Retina (tissue), 1 donor: ENCODE results near the gene ECI1.
"Not testable (repeated sequence)": the region's sequence is repeated elsewhere in the genome, so short reads cannot be mapped to it uniquely, and the experiment has no call there.

ENCODE experiments used
- DNase-seq: peaks from one replicate; pipeline ENCODE4 v3.0.0-alpha.2; 2016

ECI1 gene

DNA sequence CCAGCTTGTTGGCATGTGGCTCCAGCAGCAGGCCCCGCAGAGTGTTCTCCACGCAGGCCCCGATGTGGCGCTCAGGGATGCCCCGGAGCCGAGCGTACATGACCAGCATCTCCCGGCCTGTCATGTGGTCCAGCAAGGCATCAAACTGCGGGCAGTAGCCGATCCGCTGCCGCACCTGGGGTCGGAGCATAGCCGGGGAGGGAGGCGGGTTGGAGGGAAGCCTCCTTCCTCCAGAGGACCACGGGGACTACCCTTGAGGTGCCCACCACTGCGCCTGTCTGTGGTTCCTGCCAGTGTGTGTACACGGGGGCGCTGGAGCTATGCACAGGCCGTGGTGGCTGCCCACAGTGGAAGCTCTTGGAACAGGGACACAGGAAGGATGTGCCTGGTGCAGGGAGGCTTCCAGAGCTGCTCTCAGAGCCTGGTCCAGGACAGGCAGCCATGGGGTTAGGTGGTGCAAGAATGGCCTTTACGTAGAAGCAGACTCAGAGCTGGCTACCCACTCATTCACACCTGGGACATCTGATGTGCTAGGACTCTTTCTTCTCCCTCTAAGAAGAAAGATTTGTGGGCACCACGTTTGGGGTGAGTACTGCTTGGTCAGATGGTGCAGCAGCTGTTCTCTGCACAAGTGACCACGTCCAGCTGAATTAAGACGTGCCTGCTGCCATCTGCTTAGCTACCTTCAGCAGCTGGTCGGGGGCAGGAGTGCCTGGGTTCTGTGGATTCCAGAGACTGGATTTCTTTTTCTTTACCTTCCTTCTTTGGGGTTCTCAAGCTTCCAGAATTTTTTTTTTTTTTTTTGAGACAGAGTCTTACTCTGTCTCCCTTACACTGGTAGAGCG, 27.8 kb upstream of the ECI1 start:
- DNase-seq: no peak

DNA sequence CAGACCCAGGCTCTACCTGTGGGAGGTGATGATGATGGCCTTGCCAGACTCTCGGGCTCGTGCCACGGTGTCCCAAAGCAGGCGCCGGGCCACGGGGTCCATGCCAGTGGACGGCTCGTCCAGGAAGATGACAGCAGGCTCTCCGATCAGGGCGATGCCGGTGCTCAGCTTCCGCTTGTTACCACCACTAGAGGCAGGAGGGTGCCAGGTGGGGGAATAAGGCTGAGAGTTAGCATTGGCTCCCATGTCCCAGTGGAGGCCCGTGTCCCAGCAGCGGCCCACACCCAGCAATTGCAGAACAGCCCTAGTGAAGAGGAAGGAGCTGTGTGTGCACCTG, 26.9 kb upstream of the ECI1 start:
- DNase-seq: no peak

DNA sequence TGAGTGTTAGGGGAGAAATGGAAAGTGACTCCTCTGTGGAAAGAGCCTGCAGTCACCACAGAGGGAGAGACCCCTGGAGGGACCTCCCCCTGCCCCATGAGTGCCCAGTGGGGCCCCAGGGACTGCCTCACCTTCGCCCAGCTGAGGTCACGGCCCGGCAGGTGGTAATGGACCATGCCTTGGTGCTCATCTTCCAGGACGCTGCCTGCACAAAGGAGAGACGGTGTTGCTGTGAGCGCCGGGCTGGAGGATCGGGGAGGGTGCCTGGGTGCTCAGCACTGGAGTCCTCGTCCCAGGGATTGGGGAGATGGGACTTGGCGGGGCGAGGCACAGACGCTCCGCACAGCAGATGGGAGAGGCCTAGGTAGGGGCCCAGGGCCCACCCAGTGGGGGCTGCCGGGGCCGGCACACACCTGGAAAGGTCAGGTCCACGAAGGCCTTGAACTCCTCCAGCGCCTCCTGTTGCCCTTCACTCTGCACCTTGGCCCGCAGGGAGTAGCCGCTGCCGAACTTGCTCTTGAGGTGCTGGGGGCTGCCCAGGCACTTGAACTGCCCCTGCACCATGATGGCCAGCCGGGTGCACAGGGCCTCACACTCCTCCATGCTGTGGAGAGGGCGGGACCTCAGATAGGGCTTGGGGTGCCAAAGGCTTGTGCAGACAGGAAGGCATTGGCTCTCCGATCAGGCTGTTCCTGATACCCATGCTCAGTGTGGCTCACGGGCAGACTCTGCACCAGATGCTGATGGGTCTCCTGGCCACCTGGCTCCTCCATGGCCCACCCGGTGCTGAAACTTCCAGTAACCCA, 26.3 kb upstream of the ECI1 start:
- DNase-seq: no peak

DNA sequence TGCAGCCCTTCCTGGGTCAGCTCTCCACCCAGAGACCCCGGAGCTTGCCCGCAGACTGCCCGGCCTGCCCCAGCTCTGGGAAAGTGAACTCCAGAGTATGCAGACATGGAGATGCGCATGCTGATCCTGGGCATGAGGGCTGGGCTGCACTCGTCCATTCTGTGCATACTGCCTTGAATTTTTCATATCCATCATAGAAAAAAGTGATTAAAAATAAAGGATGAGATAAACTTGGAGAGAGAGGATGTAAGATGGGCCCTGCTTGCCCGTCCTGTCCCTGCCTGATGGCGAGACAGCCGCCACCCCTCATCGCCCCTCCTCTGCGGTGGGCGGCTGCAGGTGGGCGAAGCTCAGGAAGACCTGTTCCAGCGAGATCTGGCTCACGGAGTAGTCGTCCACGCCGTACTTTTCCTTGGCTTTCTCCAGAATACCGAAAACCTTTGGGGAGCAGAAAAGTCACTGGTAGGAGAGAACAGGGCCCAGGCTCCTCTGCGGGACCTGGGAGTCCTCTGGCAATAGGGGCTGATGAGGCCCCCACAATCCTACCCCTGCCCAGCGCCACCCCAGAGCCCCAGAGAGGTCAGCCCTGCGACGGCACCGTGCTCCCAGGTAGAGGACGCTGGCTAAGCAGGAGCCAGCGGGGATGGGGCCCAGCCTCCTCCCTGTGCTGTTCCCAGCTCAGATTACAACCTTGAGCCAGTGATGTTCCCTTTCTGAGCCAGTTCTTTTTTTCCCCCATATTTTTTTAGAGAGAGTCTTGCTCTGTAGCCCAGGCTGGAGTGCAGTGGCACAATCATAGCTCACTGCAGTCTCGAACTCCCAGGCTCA, 25.2 kb upstream of the ECI1 start:
- no peak for DNase-seq

DNA sequence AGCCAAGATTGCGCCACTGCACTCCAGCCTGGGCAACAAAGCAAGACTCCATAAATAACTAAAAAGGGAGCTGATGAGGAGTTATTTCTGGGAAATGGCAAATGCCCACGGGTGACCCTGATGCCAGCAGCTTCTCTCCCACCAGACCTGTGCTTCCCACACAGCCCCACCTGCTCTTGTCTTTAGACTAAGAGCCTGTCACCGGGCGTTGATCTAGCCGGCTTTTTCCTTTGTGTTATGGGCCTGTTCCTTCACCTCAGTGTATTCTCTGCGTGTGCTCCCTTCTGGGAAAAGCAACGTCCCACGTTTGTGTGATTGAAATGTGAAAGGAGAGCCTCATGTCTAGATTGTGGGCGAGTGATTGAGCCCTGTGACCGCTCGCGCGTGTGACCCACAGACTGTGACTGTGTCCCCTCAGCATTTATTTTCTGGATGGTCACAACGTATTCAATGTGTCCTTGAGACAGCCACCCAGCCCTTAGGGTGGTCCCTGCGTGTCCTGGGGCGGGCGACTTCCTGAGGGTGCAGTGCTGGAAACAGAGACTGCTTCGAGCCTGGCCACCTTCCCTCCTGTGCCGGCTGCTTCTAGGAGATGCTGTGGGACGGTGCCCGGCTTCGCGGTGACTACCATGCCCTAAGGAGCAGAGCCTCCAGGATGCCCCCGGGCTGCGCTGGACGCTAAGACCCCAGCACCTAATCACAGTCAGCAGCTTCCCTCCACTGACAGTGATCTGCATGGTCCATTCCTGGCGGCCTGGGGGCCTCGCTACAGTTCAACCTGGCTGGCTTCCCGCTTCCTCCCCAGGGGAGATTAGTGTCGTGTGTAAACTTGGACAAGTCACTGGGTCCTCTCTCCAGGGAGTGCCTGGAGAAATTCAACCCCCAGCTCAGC, 24.3 kb upstream of the ECI1 start:
- DNase-seq: no peak

DNA sequence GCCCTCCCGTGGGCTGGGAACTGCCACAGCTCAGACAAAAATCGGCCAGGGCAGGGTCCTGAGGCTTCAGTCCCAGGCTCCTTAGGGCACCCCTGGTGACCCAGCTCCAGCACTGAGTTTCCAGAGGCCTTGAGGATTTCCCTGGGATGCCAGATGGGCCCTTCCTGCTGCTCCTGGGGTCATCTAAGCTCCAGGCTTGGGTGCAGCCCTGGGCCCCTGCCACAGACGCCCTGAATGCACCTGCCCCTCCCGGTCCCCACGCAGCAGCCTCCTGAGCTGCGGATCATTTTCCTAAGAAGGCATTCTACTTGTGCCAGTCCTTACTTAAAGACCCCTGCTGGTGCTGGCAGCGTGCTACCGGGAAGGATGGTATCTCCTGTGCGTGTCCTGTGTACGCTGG, 22.5 kb upstream of the ECI1 start:
- DNase-seq: no peak

DNA sequence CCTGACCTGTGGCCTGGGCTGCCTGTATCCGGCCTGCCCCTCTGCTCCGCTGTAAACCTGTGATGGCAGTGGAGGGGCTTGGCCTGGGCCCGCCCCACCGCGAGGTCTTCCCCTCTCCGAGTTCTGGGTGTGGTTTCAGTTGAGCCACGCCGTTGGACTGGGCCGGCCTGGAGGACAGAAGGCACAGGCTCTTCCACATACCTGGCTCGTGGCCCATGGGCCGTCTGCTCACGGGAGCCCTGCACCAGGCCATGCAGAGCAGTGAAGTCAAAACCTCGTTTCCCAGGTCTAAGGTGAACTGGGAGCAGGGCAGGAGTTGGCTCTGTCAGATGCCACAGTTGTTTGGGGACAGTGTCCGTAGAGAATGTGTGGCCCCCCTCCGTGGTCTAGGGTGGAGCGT, 22.1 kb upstream of the ECI1 start:
- DNase-seq: no peak

DNA sequence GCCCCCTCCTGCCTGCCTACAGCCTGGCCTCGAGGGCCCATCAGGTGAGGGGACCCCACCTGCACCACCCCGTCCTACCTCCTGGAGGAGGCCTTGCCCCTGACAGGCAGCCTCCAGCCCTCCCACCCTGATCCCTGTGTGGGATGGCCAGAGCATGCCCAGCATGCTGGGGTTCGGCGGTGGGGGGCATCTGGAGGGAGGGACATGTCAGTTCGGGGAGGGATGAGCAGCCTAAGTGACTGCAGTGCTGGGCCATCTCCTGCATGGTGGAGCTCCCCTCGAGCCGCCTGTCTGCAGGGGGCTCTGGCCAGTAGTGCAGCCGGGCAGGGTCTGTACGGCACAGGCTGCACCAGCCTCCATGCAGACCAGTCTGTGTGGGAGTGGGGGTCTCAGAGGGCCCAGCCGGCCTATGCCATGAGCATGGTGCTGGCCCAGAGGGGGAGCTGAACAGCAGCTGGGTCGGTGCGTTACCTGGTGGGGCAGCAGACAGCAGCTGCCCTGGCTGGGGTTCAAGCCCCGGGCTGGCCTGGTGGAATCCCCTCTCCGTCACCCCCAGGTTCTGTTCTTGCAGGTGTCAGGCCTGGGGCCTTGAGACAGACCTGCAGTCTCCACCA, 20.6 kb upstream of the ECI1 start:
- no peak for DNase-seq

DNA sequence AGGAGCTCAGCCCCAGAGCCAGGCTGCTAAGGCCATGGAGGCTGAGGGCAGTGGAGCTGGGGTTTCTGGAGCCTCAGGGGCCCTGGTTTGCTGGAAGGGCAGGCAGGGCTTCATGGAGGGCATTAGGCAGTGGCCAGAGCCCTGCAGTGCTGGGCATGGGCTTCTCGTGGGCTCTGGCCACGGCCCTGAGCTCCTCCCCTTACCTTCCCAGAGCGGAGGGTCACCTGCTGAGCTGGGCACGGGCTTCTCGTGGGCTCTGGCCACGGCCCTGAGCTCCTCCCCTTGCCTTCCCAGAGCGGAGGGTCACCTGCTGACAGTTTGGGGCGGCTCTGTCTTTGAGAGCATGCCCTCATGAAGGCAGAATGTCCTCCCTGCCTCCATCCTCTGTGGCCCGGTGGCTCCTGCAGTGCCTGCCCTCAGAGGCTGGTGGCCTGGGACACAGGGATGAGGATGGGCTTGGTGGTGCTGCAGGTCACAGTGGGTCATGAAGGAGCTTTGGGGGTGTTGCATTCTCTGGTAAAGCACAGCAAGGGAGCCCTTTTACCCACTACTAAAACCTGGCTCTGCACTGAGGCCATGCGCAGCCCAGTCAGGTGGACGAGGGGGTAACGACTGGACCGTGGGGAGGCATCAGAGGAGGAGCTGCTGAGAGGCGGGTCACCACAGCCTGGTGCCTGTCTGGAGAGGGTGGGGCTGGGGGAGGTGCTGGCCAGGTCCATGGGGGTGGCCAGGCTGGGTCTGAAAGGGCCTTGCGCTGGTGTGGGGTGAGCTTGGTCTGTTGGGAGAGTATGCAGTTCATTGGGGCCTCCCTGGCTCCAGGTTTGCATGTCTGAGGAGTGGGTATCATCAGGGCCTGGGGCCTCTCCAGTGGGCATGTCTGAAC, 19.4 kb upstream of the ECI1 start:
- no peak for DNase-seq

DNA sequence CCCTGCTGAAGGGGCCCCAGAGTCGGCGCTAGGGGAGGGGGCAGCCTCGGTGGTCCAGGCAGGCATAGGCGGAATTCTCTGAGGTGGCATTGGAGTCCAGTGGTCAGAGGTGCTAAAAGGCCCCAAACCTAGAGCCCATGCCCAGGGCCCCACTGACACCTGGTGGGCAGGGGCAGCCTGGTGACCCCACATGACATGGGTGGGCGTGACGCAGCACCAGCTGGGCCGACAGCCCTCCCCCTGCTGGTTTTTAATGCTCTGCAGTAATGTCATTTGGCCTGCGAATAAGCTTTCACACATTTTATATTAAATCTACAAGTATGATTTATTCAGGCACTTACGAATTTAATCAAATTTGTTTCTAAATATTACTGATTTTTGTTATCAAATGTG, 18.7 kb upstream of the ECI1 start:
- DNase-seq: no peak

DNA sequence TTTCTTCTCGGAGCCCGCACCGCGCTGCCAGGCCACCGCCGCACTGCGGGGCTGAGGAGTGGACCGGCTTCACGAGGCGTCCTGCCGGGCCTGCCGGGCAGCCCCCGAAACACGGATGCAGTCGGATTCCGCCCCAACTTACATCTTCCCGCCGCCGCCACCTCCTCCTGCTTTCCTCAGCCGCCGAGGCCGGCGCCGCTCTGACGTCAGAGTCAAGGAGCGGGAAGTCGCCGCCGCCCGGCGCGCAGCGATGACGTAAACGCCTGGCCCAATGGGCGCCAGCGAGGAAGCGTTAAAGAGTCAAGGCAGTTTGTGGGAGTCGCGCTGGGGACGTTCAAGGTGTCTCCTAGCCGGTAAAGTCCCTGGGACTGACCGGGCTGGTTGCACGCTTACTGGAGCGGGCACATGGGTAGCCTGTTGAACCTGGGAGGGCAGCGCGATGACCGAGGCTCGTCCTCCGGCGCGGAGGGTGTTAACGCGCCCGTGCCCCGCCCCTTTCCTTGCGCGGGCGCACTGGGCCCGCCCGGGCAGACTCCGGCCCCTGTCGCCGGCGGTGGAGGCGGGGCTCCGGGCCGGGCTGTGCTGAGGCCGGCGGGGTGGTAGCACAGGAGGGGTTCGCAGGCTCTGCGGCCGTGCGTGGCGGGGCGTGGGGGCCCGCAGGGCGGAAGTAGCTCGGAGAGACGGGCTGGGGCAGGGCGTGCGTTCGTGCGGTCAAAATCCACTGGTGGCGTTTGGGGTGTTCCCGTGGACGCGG, 16.7 kb upstream of the ECI1 start, which contains the start of gene RNPS1:
Gene RNPS1, minus strand, starts transcription at position 214 of the 754 bp plus-strand sequence. CDS start 3,483 bp downstream, outside the sequence.
- peak; percentile 100 for DNase-seq

DNA sequence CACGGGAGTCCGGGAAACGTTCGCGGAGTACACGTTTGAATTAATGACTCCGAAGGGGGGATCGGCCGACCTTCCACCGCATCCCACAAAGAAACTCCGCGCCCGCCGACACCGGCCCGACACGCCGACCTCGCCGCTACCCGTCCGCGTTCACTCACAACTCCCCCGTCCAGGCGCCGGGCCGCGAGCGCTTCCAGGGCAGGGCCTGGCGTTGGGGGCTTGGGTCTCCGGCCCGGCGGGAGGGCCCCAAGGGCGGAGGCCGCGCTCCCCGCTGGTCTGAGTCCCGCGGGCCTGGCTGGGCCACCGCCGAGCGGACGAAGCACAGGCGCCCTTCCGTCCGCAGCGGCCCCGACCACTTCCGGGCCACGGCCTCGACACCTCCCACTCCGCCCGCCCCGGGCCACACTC, 16.1 kb upstream of the ECI1 start:
- DNase-seq: not testable (repeated sequence)

DNA sequence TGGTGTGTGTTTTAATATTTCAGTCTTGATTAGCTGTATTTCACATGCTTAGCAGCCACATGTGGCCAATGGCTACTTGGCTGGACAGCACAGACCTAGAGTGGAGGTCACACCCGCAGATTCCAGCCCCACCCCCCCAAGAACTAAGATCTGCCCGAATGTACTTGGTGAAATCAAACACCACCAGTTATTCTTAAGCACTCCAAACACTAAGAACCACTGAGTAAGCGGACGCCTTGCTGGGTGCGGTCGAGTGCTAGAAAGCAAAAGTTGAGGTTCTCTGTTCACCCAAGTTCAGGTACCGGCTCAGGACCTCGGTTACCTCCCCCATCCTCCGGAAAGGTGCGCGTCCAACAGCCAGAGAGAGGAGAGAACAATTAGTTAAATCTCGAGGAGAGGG, 15.5 kb upstream of the ECI1 start:
- DNase-seq: not testable (repeated sequence)

DNA sequence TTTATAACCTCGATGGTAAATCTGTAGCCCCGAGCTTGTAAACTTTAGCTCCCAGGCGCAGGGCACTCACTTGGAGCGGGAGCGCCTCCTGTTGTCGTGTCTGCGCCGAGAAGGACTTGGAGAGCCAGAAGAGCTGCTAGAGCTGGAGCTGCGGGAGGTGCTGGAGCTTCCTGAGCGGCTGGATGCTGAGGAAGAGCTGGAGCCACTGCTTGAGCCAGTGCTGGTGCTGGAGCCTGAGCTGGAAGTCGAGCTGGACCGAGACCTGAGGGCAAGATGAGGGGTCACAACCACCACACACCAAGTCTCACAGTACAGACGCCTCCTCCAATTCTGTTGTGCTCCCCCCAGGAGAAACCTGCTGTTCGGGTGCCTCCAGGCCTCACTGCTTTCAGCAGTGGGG, 11.6 kb upstream of the ECI1 start:
- not testable (repeated sequence) for DNase-seq

DNA sequence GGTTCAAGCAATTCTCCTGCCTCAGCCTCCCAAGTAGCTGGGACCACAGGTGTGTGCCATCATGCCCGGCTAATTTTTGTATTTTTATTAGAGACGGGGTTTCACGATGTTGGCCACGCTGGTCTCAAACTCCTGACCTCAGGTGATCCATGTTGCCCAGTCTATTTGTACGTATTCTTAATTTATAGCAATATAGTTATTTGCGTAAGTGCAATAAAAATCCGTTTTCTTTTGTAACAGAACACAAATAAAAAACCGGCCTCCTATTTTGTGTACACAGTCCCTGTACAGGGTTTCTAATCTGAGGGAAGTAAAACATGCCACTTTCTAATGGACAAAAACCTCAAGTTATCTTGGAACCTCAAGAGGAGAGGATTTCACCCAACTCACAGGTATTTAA, 8.9 kb upstream of the ECI1 start:
- DNase-seq: no peak

DNA sequence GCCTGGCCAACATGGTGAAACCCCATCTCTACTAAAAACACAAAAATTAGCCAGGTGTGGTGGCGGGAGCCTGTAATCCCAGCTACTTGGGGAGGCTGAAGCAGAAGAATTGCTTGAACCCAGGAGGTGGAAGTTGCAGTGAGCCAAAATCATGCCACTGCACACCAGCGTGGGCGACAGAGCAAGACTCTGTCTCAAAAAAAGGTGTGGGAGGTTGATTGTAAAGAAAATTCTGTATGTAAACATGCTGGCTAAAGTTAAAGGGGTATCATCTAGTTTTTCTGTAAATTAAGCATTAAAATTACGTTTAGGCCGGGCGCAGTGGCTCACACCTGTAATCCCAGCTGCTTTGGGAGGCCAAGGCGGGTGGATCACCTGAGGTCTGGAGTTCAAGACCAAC, 7.1 kb upstream of the ECI1 start:
- not testable (repeated sequence) for DNase-seq

DNA sequence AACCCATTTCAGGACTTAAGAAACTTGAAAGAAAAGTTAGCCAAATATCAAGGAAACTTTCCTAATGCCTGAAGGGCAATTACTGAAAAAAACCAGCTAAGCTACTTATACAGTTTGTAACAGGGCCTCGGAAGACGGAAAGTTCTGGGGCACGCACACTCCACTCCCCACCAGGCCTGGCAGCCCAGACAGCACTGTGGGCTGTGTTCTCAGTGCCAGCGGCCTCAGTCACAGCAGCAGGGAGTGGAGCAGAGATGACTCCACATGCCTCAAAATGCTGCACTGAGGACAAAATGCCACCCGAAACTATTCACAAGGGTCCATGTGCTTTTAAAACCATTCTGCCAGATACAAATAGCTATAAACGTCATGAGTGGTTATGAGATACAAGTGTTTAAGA, 6.3 kb upstream of the ECI1 start:
- DNase-seq: no peak

DNA sequence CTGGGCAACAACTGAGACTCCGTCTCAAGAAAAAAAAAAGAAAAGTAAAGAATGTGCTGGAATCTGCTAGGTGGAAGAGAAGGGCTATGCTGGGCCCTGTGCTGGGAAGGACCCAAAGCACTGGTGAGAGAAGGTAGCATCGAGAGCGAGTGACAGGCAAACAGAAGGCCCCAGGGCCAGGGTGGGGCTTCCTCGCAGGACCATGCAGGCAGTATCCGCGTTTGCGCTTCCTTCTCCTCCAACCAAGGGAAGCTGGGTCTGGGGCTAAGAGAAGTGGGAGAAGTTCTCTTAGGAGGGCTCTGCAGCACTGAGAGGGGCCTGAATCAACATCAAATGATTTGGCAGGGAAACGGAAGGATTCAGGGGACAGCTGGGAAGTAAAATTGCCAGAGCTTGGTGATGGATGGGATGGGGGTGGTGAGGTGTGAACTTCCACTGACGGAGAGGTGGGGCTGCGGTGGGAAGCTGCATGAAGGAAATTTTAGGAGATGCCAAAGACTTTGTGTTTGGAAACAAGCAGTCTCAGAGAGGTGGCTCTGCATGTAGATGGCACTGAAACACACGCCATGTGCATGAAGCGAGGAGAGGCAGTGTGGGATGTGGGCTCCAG, 5.2 kb upstream of the ECI1 start:
- no peak for DNase-seq

DNA sequence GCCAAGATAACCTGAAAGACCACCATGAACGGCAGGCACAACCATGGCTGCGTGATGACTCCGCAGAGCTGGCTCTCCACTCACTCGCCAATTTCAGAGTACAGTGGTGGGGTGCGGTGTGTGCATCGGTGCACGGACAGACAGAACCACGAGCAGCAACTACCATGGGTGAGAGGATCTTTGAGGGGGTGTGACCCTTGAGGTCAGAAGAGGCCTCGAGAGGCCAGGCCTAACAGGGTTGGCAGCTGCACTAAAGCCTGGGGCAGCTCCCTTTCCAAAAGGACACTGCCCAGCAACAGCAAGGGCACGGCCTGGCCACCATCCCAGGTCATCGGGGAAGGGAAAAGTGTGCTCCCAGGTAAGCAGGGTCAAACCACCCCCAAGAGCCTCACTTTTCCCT, 1.9 kb upstream of the ECI1 start:
- no peak for DNase-seq

DNA sequence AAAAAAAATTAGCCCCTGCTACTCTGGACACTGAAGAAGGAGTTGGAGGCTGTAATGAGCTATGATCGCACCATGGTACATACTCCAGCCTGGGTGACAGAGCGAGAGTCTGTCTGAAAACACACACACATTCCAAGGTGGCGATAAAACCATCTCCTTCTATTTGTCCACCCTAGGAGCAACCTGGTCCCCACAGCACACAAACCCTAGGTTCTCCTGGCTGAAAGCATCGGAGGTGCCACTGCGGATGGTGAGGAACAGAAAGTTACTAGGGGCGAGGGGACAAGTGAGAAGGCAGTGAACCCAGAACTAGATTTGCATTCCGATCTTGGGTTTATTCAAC, 1.4 kb upstream of the ECI1 start:
- no peak for DNase-seq
